Spleen (tissue), 7 donors: ENCODE data around the gene PITHD1.

Experiments used
- CTCF ChIP-seq, 11 experiments: fragments of 200-600 bp in 7 of 11; fragments of 450-650 bp in 4 of 11; sonication (generic) in 4 of 11; IDR thresholded peaks in 8 of 11; conservative IDR thresholded peaks in 3 of 11; 1 replicate in 7 of 11; 2 replicates in 4 of 11; pipeline versions ENCODE4 v1.4.0 to v1.8.0; 2016 to 2021; ENCODE audit warnings: antibody characterized with exemption in 11 of 11, inconsistent platforms in 4 of 11, mild to moderate bottlenecking in 1 of 11
- POLR2A ChIP-seq, 3 donors: fragments of 450-650 bp; IDR thresholded peaks; one replicate each; pipeline ENCODE4 v1.5.1; 2017; ENCODE audit warnings: antibody characterized with exemption in 3 of 3, mild to moderate bottlenecking in 1 of 3
- POLR2AphosphoS5 ChIP-seq, 3 donors: sonication (generic); formaldehyde crosslinking; IDR thresholded peaks; one replicate each; pipeline ENCODE4 v1.5.1; 2017; ENCODE audit warnings: antibody characterized with exemption in 3 of 3
- donor health status: DM: no; HTN: no; CAD: no; lungs with moderate emphysema.
- donor health status: DM: no; HTN: no; CAD: no.
- donor health status: DM: no; HTN: no; CAD: no.

DNA sequence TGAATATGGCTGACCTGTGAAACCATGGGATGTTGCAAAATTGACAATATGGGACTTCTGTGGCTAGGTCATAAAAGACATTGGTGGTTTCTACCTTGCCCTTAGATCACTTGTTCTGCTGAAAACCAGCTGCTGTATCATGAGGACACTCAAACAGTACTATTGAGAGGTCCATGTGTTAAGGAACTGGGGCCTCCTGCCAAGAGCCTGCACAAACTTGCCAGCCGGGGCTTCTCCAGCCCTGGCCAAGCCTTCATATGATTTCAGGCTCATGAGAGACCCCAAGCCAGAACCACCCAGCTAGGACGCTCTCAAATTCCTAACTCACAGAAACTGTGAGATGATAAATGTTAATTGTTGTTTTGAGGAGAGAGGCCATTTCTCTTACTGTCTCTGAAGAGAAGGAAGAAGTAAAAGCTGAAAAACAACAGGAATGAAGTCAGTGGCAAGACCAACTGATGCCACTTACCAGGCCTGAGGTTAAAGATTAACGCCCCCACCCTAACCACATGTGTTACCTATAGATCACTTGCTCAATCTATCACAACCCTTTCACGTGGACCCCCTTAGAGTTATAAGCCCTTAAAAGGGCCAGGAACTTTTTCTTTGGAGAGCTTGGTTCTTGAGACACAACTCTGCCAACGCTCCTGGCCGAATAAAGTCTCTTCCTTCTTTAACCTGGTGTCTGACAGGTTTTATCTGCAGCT is 3.9 kb upstream of the PITHD1 start:
- TF ChIP-seq CTCF (IDR thresholded peaks at IDR 0.05 in 8 of 11, conservative IDR thresholded peaks at IDR 0.05 in 3 of 11) (no peak), POLR2A (IDR thresholded peaks at IDR 0.05) (no peak), POLR2AphosphoS5 (IDR thresholded peaks at IDR 0.05) (no peak)
